K562 (cell line): ENCODE data around the gene TFF3. TPM values are rescaled to one million over a fixed set of nuclear protein-coding genes. Genes with fewer than 3 reads are reported as not detected.

Experiments
- ATAC-seq: fragments of 200-7000 bp; cut with Tn5 transposase; 3 replicates; pipeline ENCODE4 v1.9.1; 2020; ENCODE audit warnings: moderate library complexity
- BruUV-seq: library from RNA; stranded (reverse); fragments of 400-500 nt; replicated peaks from 2 replicates; lab custom pipeline; 2021; lab: Mats Ljungman, UMichigan
- CTCF ChIA-PET: fragments of 300-600 bp; formaldehyde crosslinking; extraction: SDS; loops from one replicate; lab custom pipeline; 2021; ENCODE audit warnings: low intra/inter-chr PET ratio; lab: Yijun Ruan, JAX
- POLR2A ChIA-PET: fragments of 300-600, 350-650 bp; sonication (Branson Sonifier 250); formaldehyde crosslinking; extraction: SDS; loops from one replicate; lab custom pipeline; 2021; ENCODE audit warnings: antibody characterized with exemption, inconsistent platforms; lab: Yijun Ruan, JAX
- DNase-seq, 4 experiments: peaks; one replicate each; pipeline versions ENCODE4 v3.0.0 to v3.0.0-alpha.2; 2011 to 2018; ENCODE audit warnings: low spot score in 3 of 4, mixed read lengths in 3 of 4; ENCODE audit errors: extremely low read depth in 1 of 4
- FAIRE-seq: peaks from 2 replicates; lab custom pipeline; 2011; peaks lifted over from hg19 to GRCh38; lab: Jason Lieb, UNC
- H2AFZ ChIP-seq: 2 replicates; pipeline ENCODE4 v1.6.0; 2011; ENCODE audit warnings: low read depth, low read length, control low read depth, inconsistent platforms
- H3K27ac ChIP-seq: fragments of 200-600 bp; 3 replicates; pipeline ENCODE4 v1.8.0; 2011; ENCODE audit warnings: low read depth, mild to moderate bottlenecking, control low read depth, inconsistent platforms, low read length, moderate library complexity, mixed read lengths; ENCODE audit errors: extremely low read depth
- H3K27me3 ChIP-seq, 2 experiments: fragments of 300-600 bp in 1 of 2; 2 replicates in 1 of 2; 3 replicates in 1 of 2; pipeline versions ENCODE4 v1.6.0 to v1.8.0; 2011; ENCODE audit warnings: inconsistent platforms in 2 of 2, low read length in 2 of 2, mild to moderate bottlenecking in 1 of 2, mixed read lengths in 1 of 2, moderate library complexity in 1 of 2; ENCODE audit not compliant: control insufficient read depth in 2 of 2, insufficient read depth in 2 of 2
- H3K36me3 ChIP-seq: fragments of 300-600 bp; 3 replicates; pipeline ENCODE4 v1.8.0; 2011; ENCODE audit warnings: mild to moderate bottlenecking, low read length, inconsistent platforms; ENCODE audit not compliant: control insufficient read depth, insufficient read depth
- H3K4me1 ChIP-seq, 2 experiments: fragments of 200-600 bp in 1 of 2; replicated peaks in 1 of 2; 2 replicates in 1 of 2; 3 replicates in 1 of 2; pipeline versions ENCODE4 v1.5.1 to v1.8.0; 2011; ENCODE audit warnings: inconsistent platforms in 2 of 2, low read length in 2 of 2, mild to moderate bottlenecking in 1 of 2, mixed read lengths in 1 of 2, moderate library complexity in 1 of 2; ENCODE audit not compliant: control insufficient read depth in 2 of 2, insufficient read depth in 2 of 2
- H3K4me2 ChIP-seq: 2 replicates; pipeline ENCODE4 v1.6.1; 2011; ENCODE audit warnings: low read length, control low read depth, inconsistent platforms, mixed read lengths; ENCODE audit not compliant: insufficient read depth
- H3K4me3 ChIP-seq: fragments of 200-600 bp; sonication (generic), shearing (Covaris generic); 2 replicates; pipeline ENCODE4 v1.5.1; 2016; ENCODE audit warnings: control low read depth, inconsistent platforms
- H3K79me2 ChIP-seq: fragments of 200-600 bp; 3 replicates; pipeline ENCODE4 v1.8.0; 2011; ENCODE audit warnings: low read length, inconsistent platforms; ENCODE audit not compliant: control insufficient read depth, insufficient read depth
- H3K9ac ChIP-seq, 2 experiments: 2 replicates each; pipeline versions ENCODE4 v1.6.0 to v1.6.1; 2011; ENCODE audit warnings: low read depth in 2 of 2, low read length in 2 of 2, control low read depth in 1 of 2, inconsistent platforms in 1 of 2, mild to moderate bottlenecking in 1 of 2, mixed read lengths in 1 of 2; ENCODE audit not compliant: insufficient read depth in 1 of 2
- H3K9me1 ChIP-seq: one replicate; pipeline ENCODE4 v1.6.0; 2011; ENCODE audit warnings: inconsistent platforms, mild to moderate bottlenecking, low read length, moderate library complexity; ENCODE audit not compliant: control insufficient read depth, insufficient read depth
- H3K9me3 ChIP-seq: replicated peaks from 2 replicates; pipeline ENCODE4 v1.5.1; 2011; ENCODE audit warnings: low read depth, low read length, inconsistent platforms; ENCODE audit not compliant: control insufficient read depth, insufficient read depth
- H4K20me1 ChIP-seq: replicated peaks from 2 replicates; pipeline ENCODE4 v1.6.1; 2011; ENCODE audit warnings: low read length, inconsistent platforms, mixed read lengths; ENCODE audit not compliant: control insufficient read depth, insufficient read depth
- FIP1L1 ChIP-seq: fragments of 200-400 bp; formaldehyde crosslinking; IDR thresholded peaks from 2 replicates; pipeline ENCODE4 v1.6.1; 2018; ENCODE audit warnings: mild to moderate bottlenecking, low read depth, low read length; ENCODE audit not compliant: poor library complexity, severe bottlenecking
- FOSL1 ChIP-seq: fragments of 200-800 bp; sonication (Bioruptor generic); conservative IDR thresholded peaks from 2 replicates; pipeline ENCODE4 v1.6.1; 2016; ENCODE audit warnings: missing genetic modification characterization, missing compliant biosample characterization
- GTF2E2 ChIP-seq: fragments of 200-800 bp; sonication (Bioruptor generic); IDR thresholded peaks from 2 replicates; pipeline ENCODE4 v1.6.1; 2016; ENCODE audit warnings: missing genetic modification characterization, missing compliant biosample characterization
- HOXB6 ChIP-seq: fragments of 250-450 bp; sonication (Bioruptor Pico); IDR thresholded peaks from 2 replicates; pipeline ENCODE4 v1.5.1; 2022; ENCODE audit warnings: mild to moderate bottlenecking, borderline replicate concordance
- MBD2 ChIP-seq: sonication (generic); IDR thresholded peaks from 2 replicates; pipeline ENCODE4 v1.6.1; 2016; ENCODE audit warnings: low read depth, borderline replicate concordance
- ZNF407 ChIP-seq: fragments of 450-650 bp; IDR thresholded peaks from 2 replicates; pipeline ENCODE4 v1.6.1; 2016; ENCODE audit warnings: low read depth
- ZNF75A ChIP-seq: fragments of 450-650 bp; formaldehyde crosslinking; IDR thresholded peaks from 2 replicates; pipeline ENCODE4 v1.4.0; 2020; ENCODE audit warnings: mild to moderate bottlenecking
- WGBS: fragments of 100-300 bp; shearing (Covaris generic); methylation state at CpG from one replicate; pipeline ENCODE4 v1.1.6; 2016; ENCODE audit warnings: low coverage, mixed read lengths; ENCODE audit not compliant: insufficient coverage; ENCODE audit errors: missing lambda C conversion rate; 5-methylcytosine and 5-hydroxymethylcytosine counted together
- in situ Hi-C: fragments of 300-500 bp; cut with MboI; formaldehyde crosslinking; loops from 4 replicates; pipeline ENCODE4 v1.15.0; 2018; ENCODE audit warnings: inconsistent platforms, mixed read lengths
- intact Hi-C: fragments of 100-400 bp; cut with micrococcal nuclease; formaldehyde crosslinking; loops from 2 replicates; pipeline ENCODE4 v1.14.2; 2022
- polyA plus RNA-seq, 8 experiments: library from polyadenylated mRNA; depleted of rRNA in 4 of 8; stranded (reverse) in 5 of 8; unstranded in 3 of 8; fragments of >200 nt; fragmentation: Nextera tagmentation in 2 of 8; fragmentation: Illumina TruSeq in 1 of 8; extraction: Ambion mirVana in 2 of 8; extraction: Trizol in 1 of 8; gene quantifications; 2 replicates each; pipeline versions ENCODE4 v1.2.1 to v1.2.3, GENCODE V29; 2011 to 2014; ENCODE audit warnings: inconsistent platforms in 1 of 8, missing spikeins in 1 of 8
- total RNA-seq, 7 experiments: library from RNA; depleted of rRNA in 6 of 7; stranded (reverse); fragments of >200 nt in 6 of 7; fragmentation: Illumina TruSeq in 2 of 7; extraction: Trizol in 2 of 7; gene quantifications; 2 replicates each; pipeline versions ENCODE4 v1.2.1 to v1.2.3, GENCODE V29; 2011 to 2021; ENCODE audit warnings: low replicate concordance in 1 of 7

The TFF3 gene
- total and polyA plus RNA-seq, 9 of the 15 experiments (the other 6 are each of a cell fraction or from before 2014, with no cell fraction given): 0.78 TPM; not detected in 8

DNA sequence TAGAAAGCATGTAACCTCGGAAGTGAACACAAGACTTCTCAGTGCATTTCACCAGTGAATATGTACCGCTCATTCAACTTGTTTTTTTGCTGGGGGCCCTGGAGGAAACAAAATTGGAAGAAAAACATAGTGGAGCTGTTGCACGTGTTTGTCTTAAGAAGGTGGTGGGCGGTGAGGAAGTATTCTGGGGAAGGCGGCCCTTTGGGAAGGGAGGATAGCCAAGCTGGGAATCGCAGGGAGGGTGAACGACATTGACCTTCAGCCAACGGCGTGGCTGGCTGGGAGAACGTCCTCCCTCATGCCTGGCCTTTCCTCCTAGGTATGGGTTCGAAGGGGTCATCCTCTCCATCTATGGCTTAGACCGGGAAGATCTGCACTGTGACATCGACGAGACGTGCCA is 19.4 kb downstream of the TFF3 start:
- POLR2A ChIA-PET: interaction anchor here (0.6 to 0.7 kb wide), 2 partner anchors 22 to 128 kb away, joined by 3 read pairs; no protein-coding TSS in a partner anchor

More for the DNA sequence above, 19.4 kb downstream of the TFF3 start:
- WGBS: 2% methylated on average over 15 of the region's 15 CpGs
- peaks cover 6% of the 10 kb centered on the region for H4K20me1 ChIP-seq
- no peaks in the 10 kb centered on the region for H3K79me2 ChIP-seq
- H3K9me3 ChIP-seq: no peaks in the 10 kb centered on the region
- BruUV-seq: no TSS peak
- H3K4me3 ChIP-seq: no peak overlapping the region
- no peak overlapping the region for H3K9ac ChIP-seq
- no peaks in the 10 kb centered on the region for H3K36me3 ChIP-seq
- no peak overlapping the region for H2AFZ ChIP-seq
- H3K27me3 ChIP-seq: peaks cover 54 to 79% of the 10 kb centered on the region in 2 experiments
- FAIRE-seq (no peak), DNase-seq (no peak), ATAC-seq (no peak)
- CTCF ChIA-PET: no interaction called here
- in situ Hi-C loops: no loop called here
- H3K27ac ChIP-seq: no peak overlapping the region
- TF ChIP-seq ZNF407: no peak
- TF ChIP-seq FOSL1 (tag): no peak
- TF ChIP-seq HOXB6 (CRISPR knock-in tag): no peak
- no peak for TF ChIP-seq MBD2
- TF ChIP-seq ZNF75A: no peak
- no peak for TF ChIP-seq GTF2E2 (tag)
- TF ChIP-seq FIP1L1: no peak
- H3K4me1 ChIP-seq: peaks cover 0 to 19% of the 10 kb centered on the region in 2 experiments; a peak in 2 of 5 replicates
- no peak overlapping the region for H3K4me2 ChIP-seq
- intact Hi-C loops: no loop called here
- no peaks in the 10 kb centered on the region for H3K9me1 ChIP-seq
